ENCODE measurements around the gene PDGFRA. TPM values are rescaled to one million over a fixed set of nuclear protein-coding genes. Genes with fewer than 3 reads are reported as not detected.

PDGFRA gene
- total RNA-seq, 4 donors from 2014 or later = 96.8 to 409 (median 226) TPM

GRCh38 chr4:54272051-54272450, 43.0 kb downstream of the PDGFRA start:
- Histone ChIP-seq H3K4me3 (no peak overlapping the region), H3K27ac (no peak overlapping the region), H3K27me3 (no peaks in the 10 kb centered on the region), H3K9me3 (no peaks in the 10 kb centered on the region), H3K4me1 (peaks cover 0 to 3% of the 10 kb centered on the region in 2 donors), H3K36me3 (no peaks in the 10 kb centered on the region)
- TF ChIP-seq CTCF (IDR thresholded peaks at IDR 0.05) = no peak
- no peak for TF ChIP-seq POLR2A (IDR thresholded peaks at IDR 0.05)
- no peak for DNase-seq
- intact Hi-C loops (cut with DNase I; ENCODE audit: low total_unique reads) = no loop called here

GRCh38 chr4:54274264-54274663, 45.2 kb downstream of the PDGFRA start:
- DNase-seq = no peak
- Histone ChIP-seq H3K27me3 (no peaks in the 10 kb centered on the region), H3K27ac (no peak overlapping the region), H3K36me3 (no peaks in the 10 kb centered on the region), H3K4me3 (no peak overlapping the region), H3K9me3 (no peaks in the 10 kb centered on the region), H3K4me1 (peaks cover 0 to 3% of the 10 kb centered on the region in 2 donors)
- no peak for TF ChIP-seq CTCF (IDR thresholded peaks at IDR 0.05)
- TF ChIP-seq POLR2A (IDR thresholded peaks at IDR 0.05) = no peak
- intact Hi-C loops (cut with DNase I; ENCODE audit: low total_unique reads) = no loop called here

DNA sequence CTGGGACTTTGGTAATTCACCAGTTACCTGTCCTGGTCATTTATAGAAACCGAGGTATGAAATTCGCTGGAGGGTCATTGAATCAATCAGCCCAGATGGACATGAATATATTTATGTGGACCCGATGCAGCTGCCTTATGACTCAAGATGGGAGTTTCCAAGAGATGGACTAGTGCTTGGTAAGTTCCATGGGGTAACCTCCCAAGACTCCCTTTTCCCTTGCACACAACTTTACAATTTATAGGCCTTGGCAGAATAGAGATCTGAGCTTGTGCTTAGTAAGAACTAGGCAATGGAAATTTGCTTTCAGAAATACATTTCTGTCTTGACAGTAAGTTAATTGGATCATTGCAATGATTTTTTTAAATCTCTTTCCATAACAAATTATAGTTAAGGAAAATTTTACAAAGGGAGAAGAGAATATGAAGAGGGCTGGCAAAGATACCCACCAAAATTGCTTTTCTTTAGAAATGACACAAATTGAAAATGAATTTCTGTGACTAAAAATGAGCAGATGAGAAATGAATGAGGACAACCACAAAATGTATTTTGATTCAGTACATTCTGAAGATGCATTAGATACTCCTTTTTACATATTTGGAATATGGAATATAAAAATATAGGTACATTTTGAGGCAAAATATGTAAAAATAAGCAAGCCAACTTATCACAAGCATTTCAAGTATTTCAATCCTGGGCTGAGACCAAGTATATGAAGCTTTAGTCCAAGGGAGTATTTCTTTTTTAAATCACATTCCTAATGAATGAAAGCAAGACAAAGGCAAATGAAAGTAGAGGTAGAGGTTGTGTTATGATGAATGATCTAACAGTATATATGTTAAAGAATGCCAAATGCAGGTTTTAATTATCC, 45.9 kb downstream of the PDGFRA start:
- no peak for DNase-seq
- Histone ChIP-seq H3K9me3 (no peaks in the 10 kb centered on the region), H3K27ac (no peak overlapping the region), H3K4me1 (peaks cover 0 to 4% of the 10 kb centered on the region in 2 donors), H3K4me3 (no peak overlapping the region), H3K27me3 (no peaks in the 10 kb centered on the region), H3K36me3 (no peaks in the 10 kb centered on the region)
- intact Hi-C loops (cut with DNase I; ENCODE audit: low total_unique reads) = no loop called here
- TF ChIP-seq POLR2A (IDR thresholded peaks at IDR 0.05) = no peak
- TF ChIP-seq CTCF (IDR thresholded peaks at IDR 0.05) = no peak

GRCh38 chr4:54276641-54277430, 47.7 kb downstream of the PDGFRA start:
- intact Hi-C loops (cut with DNase I; ENCODE audit: low total_unique reads) = no loop called here

More at GRCh38 chr4:54276641-54277430, 47.7 kb downstream of the PDGFRA start:
- H3K4me3 ChIP-seq = no peak overlapping the region
- H3K4me1 ChIP-seq = peaks cover 0 to 14% of the 10 kb centered on the region in 2 donors
- H3K27ac ChIP-seq = peak overlapping the region in 1 of 2 donors; percentile 23
- DNase-seq = no peak
- H3K36me3 ChIP-seq = no peaks in the 10 kb centered on the region
- H3K9me3 ChIP-seq = no peaks in the 10 kb centered on the region
- H3K27me3 ChIP-seq = no peaks in the 10 kb centered on the region
- TF ChIP-seq POLR2A (IDR thresholded peaks at IDR 0.05) = no peak
- TF ChIP-seq CTCF (IDR thresholded peaks at IDR 0.05) = no peak

Measured in uterus (tissue), 4 donors.